ENCODE data around the gene NAXE. TPM values are rescaled to one million over a fixed set of nuclear protein-coding genes. Genes with fewer than 3 reads are reported as not detected.

Gene NAXE
- total RNA-seq, 1 experiment from 2014 or later: 261 TPM

DNA sequence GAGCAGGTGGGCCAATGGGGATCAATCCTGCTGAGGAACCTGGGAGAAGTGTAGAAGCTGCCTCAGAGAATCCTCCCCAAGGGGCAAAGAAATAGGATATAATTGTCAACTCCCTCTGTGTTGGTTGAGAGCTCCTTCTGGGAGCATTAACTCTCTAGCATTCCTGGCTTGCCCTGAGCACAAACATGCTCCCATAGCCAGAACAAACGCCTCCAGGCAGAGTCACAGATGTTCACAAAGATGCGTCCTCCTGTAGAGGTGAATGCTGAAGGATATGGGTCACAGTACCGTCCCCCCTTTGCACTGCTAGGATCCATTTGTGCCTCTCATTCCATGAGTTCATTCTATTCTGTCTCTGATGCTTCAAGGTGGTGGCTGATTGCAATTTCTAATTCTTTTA, 40.8 kb downstream of the NAXE start:
- ChIA-PET CTCF (interaction anchor here (0.6 kb wide), 1 partner anchor 18 kb away, joined by 3 read pairs; no protein-coding TSS in a partner anchor), POLR2A (ENCODE audit: unreplicated experiment) (no interaction called here)
- BruUV-seq (replicated peaks): no TSS peak
- H3K4me1 ChIP-seq (ENCODE audit: insufficient read depth, low read length): no peaks in the 10 kb centered on the region
- TF ChIP-seq EZH2 (IDR thresholded peaks at IDR 0.05; ENCODE audit: low read length, unreplicated experiment) (no peak), EZH2phosphoT487 (IDR thresholded peaks at IDR 0.05; ENCODE audit: borderline replicate concordance, low read length) (no peak)
- TF ChIP-seq, protein P1, sequence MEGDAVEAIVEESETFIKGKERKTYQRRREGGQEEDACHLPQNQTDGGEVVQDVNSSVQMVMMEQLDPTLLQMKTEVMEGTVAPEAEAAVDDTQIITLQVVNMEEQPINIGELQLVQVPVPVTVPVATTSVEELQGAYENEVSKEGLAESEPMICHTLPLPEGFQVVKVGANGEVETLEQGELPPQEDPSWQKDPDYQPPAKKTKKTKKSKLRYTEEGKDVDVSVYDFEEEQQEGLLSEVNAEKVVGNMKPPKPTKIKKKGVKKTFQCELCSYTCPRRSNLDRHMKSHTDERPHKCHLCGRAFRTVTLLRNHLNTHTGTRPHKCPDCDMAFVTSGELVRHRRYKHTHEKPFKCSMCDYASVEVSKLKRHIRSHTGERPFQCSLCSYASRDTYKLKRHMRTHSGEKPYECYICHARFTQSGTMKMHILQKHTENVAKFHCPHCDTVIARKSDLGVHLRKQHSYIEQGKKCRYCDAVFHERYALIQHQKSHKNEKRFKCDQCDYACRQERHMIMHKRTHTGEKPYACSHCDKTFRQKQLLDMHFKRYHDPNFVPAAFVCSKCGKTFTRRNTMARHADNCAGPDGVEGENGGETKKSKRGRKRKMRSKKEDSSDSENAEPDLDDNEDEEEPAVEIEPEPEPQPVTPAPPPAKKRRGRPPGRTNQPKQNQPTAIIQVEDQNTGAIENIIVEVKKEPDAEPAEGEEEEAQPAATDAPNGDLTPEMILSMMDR (conservative IDR thresholded peaks at IDR 0.05; ENCODE audit: low read depth, low read length): no peak
- intact Hi-C loops (cut with micrococcal nuclease): no loop called here
- H4K20me1 ChIP-seq (ENCODE audit: low read length): no peaks in the 10 kb centered on the region
- H3K9me3 ChIP-seq (ENCODE audit: low read length): no peaks in the 10 kb centered on the region
- no peaks in the 10 kb centered on the region for H3K36me3 ChIP-seq (ENCODE audit: low read depth, low read length)
- no peak overlapping the region for H3K9ac ChIP-seq (ENCODE audit: low read length)
- peak; percentile 33; the same call in 1 of the 2 replicates for ATAC-seq
- no peak overlapping the region for H2AFZ ChIP-seq (ENCODE audit: low read length)
- no peak for DNase-seq
- no peaks in the 10 kb centered on the region for H3F3A ChIP-seq (ENCODE audit: low read length, unreplicated experiment)
- H3K79me2 ChIP-seq (ENCODE audit: low read length): no peaks in the 10 kb centered on the region
- no peak overlapping the region for H3K27ac ChIP-seq (ENCODE audit: low read length)
- no peak overlapping the region for H3K4me3 ChIP-seq (ENCODE audit: low read length)
- no peak overlapping the region for H3K4me2 ChIP-seq (ENCODE audit: low read length)
- peaks cover 28% of the 10 kb centered on the region for H3K27me3 ChIP-seq (ENCODE audit: low read length)
- H3K9me2 ChIP-seq (replicated peaks; ENCODE audit: low read length): no peaks in the 10 kb centered on the region

DNA sequence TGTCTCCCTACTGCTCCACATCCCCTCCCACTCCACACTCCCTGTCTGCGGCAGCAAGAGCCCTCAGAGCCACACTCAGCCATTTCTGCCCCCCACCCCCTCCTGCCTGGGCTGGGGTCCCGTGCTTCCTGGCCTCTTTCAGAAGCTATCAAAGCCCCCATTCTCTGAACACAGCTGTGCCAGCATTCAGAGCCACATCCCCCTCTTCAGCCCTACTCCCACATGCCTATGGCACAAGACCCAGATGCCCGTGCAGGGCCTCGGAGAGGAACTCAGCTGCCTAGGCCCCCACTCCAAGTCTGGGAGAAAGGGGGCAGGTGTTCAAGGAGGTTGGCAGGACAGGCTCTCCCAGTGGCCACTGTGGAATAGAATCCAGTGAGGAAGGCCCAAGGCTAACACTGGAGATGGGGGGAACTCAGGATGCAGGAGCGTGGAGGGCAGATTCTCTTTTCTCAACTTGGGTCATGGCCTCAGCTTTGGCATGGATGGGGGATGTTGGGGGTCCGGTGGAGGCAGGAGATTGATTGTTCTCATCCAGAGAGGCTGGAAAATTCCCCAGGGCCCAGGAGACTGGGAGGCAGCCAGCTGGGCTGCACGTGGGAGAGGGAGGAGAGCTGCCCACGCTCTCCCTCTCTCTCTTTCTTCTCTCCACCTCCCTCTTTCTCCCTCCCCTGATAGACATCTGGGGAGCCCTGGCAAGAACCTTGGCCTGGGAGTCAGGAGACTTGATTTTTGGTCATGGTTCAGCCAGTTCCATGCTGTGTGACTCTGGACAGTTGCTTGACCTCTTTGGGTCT, 46.8 kb downstream of the NAXE start:
- CTCF ChIA-PET: no interaction called here
- H3K27ac ChIP-seq (ENCODE audit: low read length): no peak overlapping the region
- ATAC-seq (no peak), DNase-seq (no peak)
- TF ChIP-seq EZH2 (IDR thresholded peaks at IDR 0.05; ENCODE audit: low read length, unreplicated experiment) (no peak), EZH2phosphoT487 (IDR thresholded peaks at IDR 0.05; ENCODE audit: borderline replicate concordance, low read length) (no peak)
- TF ChIP-seq, protein P1 (conservative IDR thresholded peaks at IDR 0.05; ENCODE audit: low read depth, low read length): no peak
- no peak overlapping the region for H3K9ac ChIP-seq (ENCODE audit: low read length)
- H3K4me1 ChIP-seq (ENCODE audit: insufficient read depth, low read length): peaks cover 15% of the 10 kb centered on the region
- H3K27me3 ChIP-seq (ENCODE audit: low read length): peaks cover 46% of the 10 kb centered on the region
- H2AFZ ChIP-seq (ENCODE audit: low read length): no peak overlapping the region
- no peaks in the 10 kb centered on the region for H3K36me3 ChIP-seq (ENCODE audit: low read depth, low read length)
- no peaks in the 10 kb centered on the region for H3K79me2 ChIP-seq (ENCODE audit: low read length)
- no TSS peak for BruUV-seq (replicated peaks)
- H3K4me2 ChIP-seq (ENCODE audit: low read length): no peak overlapping the region
- intact Hi-C loops (cut with micrococcal nuclease): no loop called here
- no peaks in the 10 kb centered on the region for H3K9me2 ChIP-seq (replicated peaks; ENCODE audit: low read length)
- H3F3A ChIP-seq (ENCODE audit: low read length, unreplicated experiment): no peaks in the 10 kb centered on the region
- H3K9me3 ChIP-seq (ENCODE audit: low read length): no peaks in the 10 kb centered on the region
- POLR2A ChIA-PET (ENCODE audit: unreplicated experiment): no interaction called here
- H4K20me1 ChIP-seq (ENCODE audit: low read length): no peaks in the 10 kb centered on the region
- H3K4me3 ChIP-seq (ENCODE audit: low read length): no peak overlapping the region

DNA sequence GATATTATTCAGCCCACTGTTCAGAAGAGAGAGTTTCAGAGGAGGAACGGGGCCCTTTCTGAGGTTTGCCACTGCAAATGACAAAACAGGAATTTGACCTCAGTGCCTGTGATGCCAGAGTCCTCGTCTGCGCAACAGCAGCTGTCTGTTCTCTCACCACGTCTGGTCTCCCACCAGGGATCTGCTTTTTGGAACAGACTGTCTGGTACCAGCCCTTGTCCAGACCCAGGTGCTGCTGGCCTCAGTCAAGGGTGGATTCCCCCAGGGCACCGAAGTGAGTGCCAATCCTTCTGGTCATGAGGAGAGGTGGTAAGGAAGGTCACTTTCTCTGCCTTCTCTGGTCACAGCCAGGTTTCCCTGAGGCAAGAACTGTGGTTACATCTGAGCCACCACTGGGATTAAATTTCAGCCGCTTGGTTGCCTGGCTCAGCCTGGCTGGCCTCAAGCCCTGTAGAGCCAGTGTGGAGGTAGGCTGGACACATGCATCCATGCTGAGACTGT, 48.1 kb downstream of the NAXE start:
- no TSS peak for BruUV-seq (replicated peaks)
- ATAC-seq (peak; percentile 95), DNase-seq (peak; percentile 93)
- H3K4me2 ChIP-seq (ENCODE audit: low read length): peak overlapping the region; percentile 53
- no peaks in the 10 kb centered on the region for H3K79me2 ChIP-seq (ENCODE audit: low read length)
- H3K36me3 ChIP-seq (ENCODE audit: low read depth, low read length): no peaks in the 10 kb centered on the region
- no peaks in the 10 kb centered on the region for H3K9me2 ChIP-seq (replicated peaks; ENCODE audit: low read length)
- TF ChIP-seq, protein P1 (conservative IDR thresholded peaks at IDR 0.05; ENCODE audit: low read depth, low read length): no peak
- TF ChIP-seq EZH2phosphoT487 (IDR thresholded peaks at IDR 0.05; ENCODE audit: borderline replicate concordance, low read length) (no peak), EZH2 (IDR thresholded peaks at IDR 0.05; ENCODE audit: low read length, unreplicated experiment) (no peak)
- peaks cover 42% of the 10 kb centered on the region for H3K27me3 ChIP-seq (ENCODE audit: low read length)
- CTCF ChIA-PET: interaction anchor here (1.1 kb wide), 1 partner anchor 50 kb away, joined by 4 read pairs; no protein-coding TSS in a partner anchor
- H3F3A ChIP-seq (ENCODE audit: low read length, unreplicated experiment): no peaks in the 10 kb centered on the region
- no peak overlapping the region for H3K9ac ChIP-seq (ENCODE audit: low read length)
- no peak overlapping the region for H2AFZ ChIP-seq (ENCODE audit: low read length)
- no peaks in the 10 kb centered on the region for H4K20me1 ChIP-seq (ENCODE audit: low read length)
- intact Hi-C loops (cut with micrococcal nuclease): no loop called here
- no peaks in the 10 kb centered on the region for H3K9me3 ChIP-seq (ENCODE audit: low read length)
- H3K4me1 ChIP-seq (ENCODE audit: insufficient read depth, low read length): peaks cover 15% of the 10 kb centered on the region
- H3K4me3 ChIP-seq (ENCODE audit: low read length): no peak overlapping the region
- POLR2A ChIA-PET (ENCODE audit: unreplicated experiment): no interaction called here
- H3K27ac ChIP-seq (ENCODE audit: low read length): no peak overlapping the region

All from PC-3 (cell line).